Right renal pelvis (tissue), 4 donors: ENCODE measurements around the gene C2CD3. TPM values are rescaled to one million over a fixed set of nuclear protein-coding genes. Genes with fewer than 3 reads are reported as not detected.

ENCODE experiments used
- DNase-seq, 4 donors: peaks; one replicate each; pipeline ENCODE4 v3.0.0-alpha.2; 2013; ENCODE audit warnings: low read depth in 4 of 4, low spot score in 3 of 4, missing footprints in 1 of 4
- polyA plus RNA-seq, 4 donors: library from polyadenylated mRNA; unstranded; fragments of 120-200 nt; gene quantifications; one replicate each; pipeline ENCODE4 v1.2.1, GENCODE V29; 2013; ENCODE audit not compliant: insufficient read length in 4 of 4

C2CD3 gene
- polyA plus RNA-seq, 4 donors, result 19.2 to 24.7 (median 23.4) TPM

DNA sequence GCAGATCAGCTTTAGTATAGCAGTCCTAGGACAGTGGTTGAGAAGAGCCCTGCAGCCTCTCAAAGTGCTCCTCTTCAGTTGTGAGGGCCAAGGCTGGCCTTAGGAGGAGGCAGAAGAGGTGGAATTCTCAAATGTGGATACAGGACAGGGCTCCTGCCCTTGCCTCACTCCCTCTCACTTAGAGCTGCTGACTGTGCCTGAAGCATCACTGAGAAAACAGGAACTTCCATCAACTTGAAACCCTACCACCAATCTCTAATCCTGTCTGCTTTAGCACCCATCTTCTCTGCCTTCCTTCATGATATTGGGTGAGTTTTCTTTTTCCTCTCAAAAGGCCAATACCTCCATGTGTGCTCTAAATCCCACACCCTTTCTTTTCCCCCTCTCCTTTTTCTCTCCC, 147.5 kb downstream of the C2CD3 start:
- DNase-seq, result no peak

- DNase-seq, result no peak
Observed at GRCh38 chr11:74022546-74022945, 148.3 kb downstream of the C2CD3 start.

DNA sequence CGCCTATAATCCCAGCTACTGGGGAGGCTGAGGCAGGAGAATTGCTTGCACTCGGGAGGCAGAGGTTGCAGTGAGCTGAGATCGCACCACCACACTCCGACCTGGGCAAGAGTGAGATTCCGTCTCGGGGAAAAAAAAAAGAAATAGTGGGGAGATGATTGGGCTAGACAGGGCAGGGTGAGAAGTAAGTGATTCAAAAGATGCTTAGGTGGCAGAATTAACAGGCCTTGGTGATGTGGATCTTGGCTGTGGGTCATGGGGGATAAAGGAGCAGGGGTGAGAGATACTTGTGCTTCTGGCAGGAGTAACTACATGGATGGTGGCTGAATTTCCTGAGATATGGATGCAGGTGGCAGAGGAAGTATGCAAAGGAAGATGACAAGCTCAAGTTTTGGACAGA, 148.8 kb downstream of the C2CD3 start:
- no peak for DNase-seq

GRCh38 chr11:74020539-74020938, 150.3 kb downstream of the C2CD3 start:
- DNase-seq, result no peak

- DNase-seq, result no peak
Observed at GRCh38 chr11:74019860-74020259, 150.9 kb downstream of the C2CD3 start.

- no peak for DNase-seq
Observed at GRCh38 chr11:74019104-74019738, 151.6 kb downstream of the C2CD3 start.

GRCh38 chr11:74018331-74019005, 152.3 kb downstream of the C2CD3 start:
- peak in 2 of 4 donors; percentile 8 to 12 for DNase-seq

DNA sequence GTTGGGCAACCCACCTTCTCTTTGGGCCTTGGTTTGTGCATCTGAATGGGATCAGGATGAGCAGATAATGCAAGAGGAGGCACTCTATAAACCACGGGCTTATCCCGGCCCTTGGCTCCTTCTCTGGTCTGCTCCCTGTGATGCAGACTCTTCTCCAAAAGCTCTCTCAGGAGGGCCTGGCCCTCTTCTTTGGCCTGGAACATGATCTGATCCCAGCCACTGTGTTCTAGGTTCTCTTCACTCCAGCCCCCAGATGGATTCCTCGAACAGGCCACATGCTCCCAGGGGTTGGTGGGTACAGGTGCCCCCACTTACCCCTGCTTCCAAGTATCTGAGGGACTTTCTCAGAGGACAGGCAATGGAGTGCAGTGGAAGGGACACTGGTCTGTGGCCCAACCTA, 153.2 kb downstream of the C2CD3 start:
- no peak for DNase-seq

- DNase-seq, result no peak
Observed at GRCh38 chr11:74015919-74016684, 154.7 kb downstream of the C2CD3 start.

DNA sequence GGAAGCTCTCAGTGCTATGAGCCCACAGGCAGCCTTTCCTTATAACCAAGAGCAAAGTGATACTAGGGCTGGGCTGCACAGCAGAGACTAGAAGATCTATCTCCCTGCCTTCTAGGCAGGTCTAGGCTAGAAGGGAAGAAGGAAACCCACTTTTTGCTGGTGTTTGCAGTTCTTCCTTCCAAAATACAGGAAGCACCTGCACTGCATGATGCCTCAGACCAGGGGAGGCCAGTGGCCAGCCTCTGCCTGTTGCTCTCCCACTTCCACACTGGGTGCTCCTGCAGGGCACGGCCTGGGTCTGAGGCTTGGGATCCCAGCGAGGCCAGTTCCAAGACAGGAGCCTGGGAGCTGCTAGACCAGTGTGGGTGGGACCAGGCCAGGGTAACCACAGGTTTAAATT, 155.9 kb downstream of the C2CD3 start:
- DNase-seq, result no peak

- DNase-seq, result no peak
Observed at GRCh38 chr11:74013141-74013540, 157.7 kb downstream of the C2CD3 start.

- DNase-seq, result no peak
Observed at GRCh38 chr11:74012074-74012809, 158.6 kb downstream of the C2CD3 start.

DNA sequence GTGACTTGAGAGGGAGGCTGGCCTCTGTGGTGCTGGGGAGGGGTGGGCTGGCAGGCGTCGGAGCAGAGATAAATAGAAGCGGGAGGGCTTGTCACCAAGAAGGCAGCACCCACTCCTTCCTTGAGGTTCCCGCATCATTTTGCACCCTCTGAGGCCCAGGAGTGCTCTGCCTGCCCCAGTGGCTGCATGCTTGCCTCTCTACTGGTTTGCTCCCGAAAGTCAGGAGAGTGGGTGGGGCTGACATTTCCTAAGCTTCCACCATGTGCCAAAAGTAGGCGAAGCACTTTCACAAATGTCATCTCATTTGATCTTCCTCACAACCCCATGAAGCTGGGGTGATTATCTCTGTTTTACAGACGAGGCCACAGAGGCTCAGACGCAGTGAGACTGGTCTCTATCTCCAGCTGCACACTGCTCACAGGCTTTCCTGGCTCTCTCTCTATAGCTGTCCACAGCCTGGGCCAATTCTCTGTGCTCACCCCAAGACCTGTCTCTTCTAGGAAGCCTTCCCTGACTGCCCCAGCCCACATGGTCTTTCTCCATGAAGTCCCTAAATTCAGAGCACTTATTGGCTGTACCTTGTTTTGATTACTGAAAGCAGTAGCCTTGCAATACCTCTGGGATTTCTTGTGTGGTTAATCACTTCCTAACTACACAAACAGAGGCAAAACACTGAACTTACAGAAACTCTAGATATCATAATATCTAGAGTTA, 159.3 kb downstream of the C2CD3 start:
- no peak for DNase-seq

GRCh38 chr11:74010306-74011300, 160.2 kb downstream of the C2CD3 start:
- no peak for DNase-seq

DNA sequence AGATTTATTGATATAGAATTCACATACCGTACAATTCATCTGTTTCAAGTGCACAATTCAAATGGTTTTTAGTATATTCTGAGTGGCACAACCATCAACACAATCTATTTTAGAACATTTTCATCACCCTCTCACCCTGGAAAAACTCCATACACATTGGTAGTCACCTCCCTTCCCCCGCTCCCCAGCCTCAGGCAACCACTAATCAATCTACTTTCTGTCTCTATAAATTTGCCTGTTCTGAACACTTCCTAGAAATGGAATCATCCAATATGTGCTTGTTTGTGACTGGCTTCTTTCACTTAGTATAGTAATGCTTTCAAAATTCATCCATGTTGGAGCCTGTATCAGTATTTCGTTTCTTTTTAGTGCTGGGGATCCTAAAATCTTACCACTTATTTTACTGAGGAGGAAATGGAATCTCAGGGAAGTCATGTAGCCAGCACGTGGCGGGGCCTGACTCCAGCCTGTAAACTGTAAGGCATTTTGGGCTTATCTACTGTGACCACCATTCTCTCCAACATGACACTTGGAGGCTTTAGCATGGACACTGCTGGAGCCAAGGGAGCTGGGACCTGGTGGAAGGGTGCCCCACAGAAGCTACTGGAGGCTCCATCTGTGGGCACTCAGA, 161.0 kb downstream of the C2CD3 start:
- DNase-seq, result no peak

DNA sequence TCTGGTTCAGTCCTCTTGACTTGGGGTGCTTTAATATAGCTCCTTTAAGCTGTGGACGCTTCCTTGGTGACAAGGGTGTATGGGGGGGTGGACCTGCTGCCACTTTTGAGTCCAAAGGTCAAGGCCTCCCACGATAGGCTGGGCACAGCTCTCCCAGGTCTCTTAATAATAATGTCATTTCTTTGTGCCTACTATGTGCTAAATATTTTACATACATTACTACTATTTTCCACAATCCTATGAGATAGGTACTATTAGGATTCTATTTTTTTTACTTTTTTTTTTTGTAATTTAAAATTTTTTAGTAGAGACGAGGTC, 161.6 kb downstream of the C2CD3 start:
- no peak for DNase-seq

DNA sequence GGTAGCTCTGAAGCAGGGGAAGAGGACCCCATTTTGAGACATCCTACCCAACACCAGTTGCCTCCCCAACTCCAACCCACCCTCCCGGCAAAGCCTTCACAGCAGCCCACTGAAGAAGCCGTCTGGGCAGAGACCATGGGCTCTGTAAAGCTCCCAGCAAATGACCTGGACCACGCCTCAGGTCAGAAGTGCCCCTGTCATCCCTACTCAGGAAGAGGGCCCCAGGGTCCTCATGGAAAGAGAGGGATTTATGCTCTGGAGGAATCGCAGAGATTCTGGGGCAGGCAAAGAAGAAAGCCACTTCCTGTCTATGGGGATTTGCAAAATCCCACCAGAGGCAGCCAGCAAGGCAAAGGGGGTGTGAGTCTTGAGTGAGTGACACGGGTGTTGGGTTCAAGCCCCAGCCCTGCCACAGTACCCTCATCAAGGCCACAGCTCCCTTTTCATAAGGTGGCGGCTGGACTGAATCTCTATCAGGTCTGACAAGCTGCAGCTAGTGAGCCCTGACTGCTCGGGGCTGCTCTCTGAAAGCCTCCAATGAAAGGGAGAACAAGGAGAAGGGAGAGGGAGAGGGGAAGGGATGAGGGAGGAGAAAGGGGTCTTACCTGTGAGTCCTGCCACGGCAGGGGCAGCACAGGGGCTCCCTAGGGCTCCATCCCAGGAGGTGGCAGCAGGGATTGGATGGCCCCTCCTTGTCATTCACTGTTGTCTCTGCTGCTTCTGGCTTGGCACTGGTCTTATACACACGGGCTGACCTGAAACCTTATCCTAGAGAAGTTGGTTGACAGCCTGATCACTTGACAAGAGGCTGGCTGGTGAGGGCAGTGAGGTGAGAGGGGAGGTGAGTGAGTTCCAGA, 162.2 kb downstream of the C2CD3 start, which contains the start of gene UCP3:
TSS of gene UCP3 (minus strand) at position 713 of the 857 bp plus-strand sequence. CDS start 2,043 bp downstream, outside the sequence.
- no peak for DNase-seq
